ENCODE results near the gene ZNF544.

- TF ChIP-seq CTCF (IDR thresholded peaks at IDR 0.05) (no peak), USF2 (IDR thresholded peaks at IDR 0.05) (no peak), EHMT2 (IDR thresholded peaks at IDR 0.05; ENCODE audit: low read depth) (no peak), RCOR1 (IDR thresholded peaks at IDR 0.05; ENCODE audit: low read depth, low read length) (no peak)
Measured at GRCh38 chr19:58261600-58261967, 32.9 kb downstream of the ZNF544 start.

Data from A549 (cell line).